HEK293 (cell line): ENCODE data around the gene FCN1.

Experiments used
- ATF2 ChIP-seq: fragments of 450-650 bp; formaldehyde crosslinking; IDR thresholded peaks from 2 replicates; pipeline ENCODE4 v1.5.1; 2016; ENCODE audit warnings: missing biosample characterization, missing genetic modification characterization, low read depth
- ELK4 ChIP-seq: IDR thresholded peaks from 2 replicates; pipeline ENCODE4 v1.6.1; 2011; ENCODE audit warnings: mild to moderate bottlenecking, low read depth, low read length, borderline replicate concordance
- MEIS1 ChIP-seq: sonication (generic); formaldehyde crosslinking; IDR thresholded peaks from 2 replicates; pipeline ENCODE4 v1.8.1; 2022; ENCODE audit warnings: missing genetic modification reagents, mild to moderate bottlenecking, borderline replicate concordance
- OSR2 ChIP-seq: fragments of 450-650 bp; formaldehyde crosslinking; IDR thresholded peaks from 2 replicates; pipeline ENCODE4 v1.5.1; 2016; ENCODE audit warnings: missing biosample characterization, missing genetic modification characterization
- RBAK ChIP-seq: fragments of 450-650 bp; formaldehyde crosslinking; IDR thresholded peaks from 2 replicates; pipeline ENCODE4 v1.5.1; 2016; ENCODE audit warnings: missing biosample characterization, missing genetic modification characterization
- SP2 ChIP-seq: fragments of 450-650 bp; formaldehyde crosslinking; IDR thresholded peaks from 2 replicates; pipeline ENCODE4 v1.5.1; 2016; ENCODE audit warnings: missing biosample characterization, missing genetic modification characterization
- YY2 ChIP-seq: fragments of 450-650 bp; formaldehyde crosslinking; IDR thresholded peaks from 2 replicates; pipeline ENCODE4 v1.5.1; 2016; ENCODE audit warnings: missing biosample characterization, missing genetic modification characterization
- ZBTB11 ChIP-seq: fragments of 450-650 bp; formaldehyde crosslinking; conservative IDR thresholded peaks from 2 replicates; pipeline ENCODE4 v1.5.1; 2016; ENCODE audit warnings: low read depth, missing biosample characterization, missing genetic modification characterization
- ZBTB48 ChIP-seq: fragments of 450-650 bp; formaldehyde crosslinking; IDR thresholded peaks from 2 replicates; pipeline ENCODE4 v1.5.1; 2016; ENCODE audit warnings: missing biosample characterization, missing genetic modification characterization
- ZFP37 ChIP-seq: fragments of 450-650 bp; formaldehyde crosslinking; IDR thresholded peaks from 2 replicates; pipeline ENCODE4 v1.5.1; 2016; ENCODE audit warnings: missing biosample characterization, missing genetic modification characterization
- ZNF10 ChIP-seq: fragments of 450-650 bp; formaldehyde crosslinking; IDR thresholded peaks from 2 replicates; pipeline ENCODE4 v1.5.1; 2017; ENCODE audit warnings: missing biosample characterization, missing genetic modification characterization
- ZNF202 ChIP-seq: fragments of 450-650 bp; formaldehyde crosslinking; IDR thresholded peaks from 2 replicates; pipeline ENCODE4 v1.5.1; 2016; ENCODE audit warnings: missing biosample characterization, missing genetic modification characterization, borderline replicate concordance
- ZNF239 ChIP-seq: fragments of 450-650 bp; formaldehyde crosslinking; IDR thresholded peaks from 2 replicates; pipeline ENCODE4 v1.5.1; 2016; ENCODE audit warnings: missing biosample characterization, missing genetic modification characterization
- ZNF266 ChIP-seq: fragments of 450-650 bp; formaldehyde crosslinking; IDR thresholded peaks from 2 replicates; pipeline ENCODE4 v1.5.1; 2016; ENCODE audit warnings: missing biosample characterization, missing genetic modification characterization, low read depth
- ZNF274 ChIP-seq, 2 experiments: fragments of 200-500 bp in 1 of 2; fragments of 450-650 bp in 1 of 2; sonication (Bioruptor generic) in 1 of 2; formaldehyde crosslinking in 1 of 2; IDR thresholded peaks; 2 replicates each; pipeline versions ENCODE4 v1.5.1 to v1.6.1; 2014 to 2016; ENCODE audit warnings: borderline replicate concordance in 1 of 2, inconsistent platforms in 1 of 2, low read length in 1 of 2, missing biosample characterization in 1 of 2, missing genetic modification characterization in 1 of 2
- ZNF341 ChIP-seq: fragments of 450-650 bp; formaldehyde crosslinking; IDR thresholded peaks from 2 replicates; pipeline ENCODE4; 2016; ENCODE audit warnings: low read depth, missing biosample characterization, missing genetic modification characterization
- ZNF394 ChIP-seq: fragments of 450-650 bp; formaldehyde crosslinking; IDR thresholded peaks from 2 replicates; pipeline ENCODE4 v1.5.1; 2016; ENCODE audit warnings: missing biosample characterization, missing genetic modification characterization, mild to moderate bottlenecking, moderate library complexity, borderline replicate concordance
- ZNF510 ChIP-seq: fragments of 450-650 bp; formaldehyde crosslinking; IDR thresholded peaks from 2 replicates; pipeline ENCODE4 v1.5.1; 2018; ENCODE audit warnings: mild to moderate bottlenecking, missing genetic modification characterization, missing biosample characterization; ENCODE audit not compliant: insufficient replicate concordance
- ZNF518A ChIP-seq: fragments of 450-650 bp; formaldehyde crosslinking; conservative IDR thresholded peaks from 2 replicates; pipeline ENCODE4 v1.5.1; 2016; ENCODE audit warnings: low read depth, missing biosample characterization, missing genetic modification characterization
- ZNF585B ChIP-seq: fragments of 450-650 bp; formaldehyde crosslinking; IDR thresholded peaks from 2 replicates; pipeline ENCODE4 v1.5.1; 2016; ENCODE audit warnings: missing biosample characterization, missing genetic modification characterization
- ZNF629 ChIP-seq: fragments of 450-650 bp; formaldehyde crosslinking; IDR thresholded peaks from 2 replicates; pipeline ENCODE4 v1.5.1; 2017; ENCODE audit warnings: missing biosample characterization, missing genetic modification characterization
- ZNF692 ChIP-seq: fragments of 450-650 bp; formaldehyde crosslinking; IDR thresholded peaks from 2 replicates; pipeline ENCODE4 v1.5.1; 2016; ENCODE audit warnings: missing biosample characterization, missing genetic modification characterization
- ZNF701 ChIP-seq: fragments of 450-650 bp; formaldehyde crosslinking; IDR thresholded peaks from 2 replicates; pipeline ENCODE4 v1.5.1; 2016; ENCODE audit warnings: missing biosample characterization, missing genetic modification characterization
- ZNF768 ChIP-seq: fragments of 450-650 bp; formaldehyde crosslinking; IDR thresholded peaks from 2 replicates; pipeline ENCODE4 v1.5.1; 2018; ENCODE audit warnings: missing biosample characterization, mild to moderate bottlenecking, missing genetic modification characterization

FCN1 gene

GRCh38 chr9:134895908-134896833 lies 21.5 kb downstream of the FCN1 start (continued):
- 0 out of 2 replicates have a peak, but pooled peaks have one; percentile 46 for TF ChIP-seq ZFP37
- no peak for TF ChIP-seq ZNF202
- 0 out of 2 replicates have a peak, but pooled peaks have one; percentile 25 for TF ChIP-seq ZNF518A
- peak; percentile 56; the same call in 1 of the 2 replicates for TF ChIP-seq YY2
- TF ChIP-seq SP2 (tag by site-specific recombination), result peak; percentile 12; the same call in 1 of the 2 replicates
- peak; percentile 90 for TF ChIP-seq ZNF692
- no peak for TF ChIP-seq ZNF274 (IDR thresholded peaks at IDR 0.05; ENCODE audit: low read length)
- TF ChIP-seq ZNF274 (tag by site-specific recombination; IDR thresholded peaks at IDR 0.05; ENCODE audit: borderline replicate concordance), result no peak
- TF ChIP-seq ZBTB11 (tag by site-specific recombination), result no peak
- TF ChIP-seq ZNF701 (tag by site-specific recombination), result no peak
- TF ChIP-seq ZNF266 (tag by site-specific recombination), result no peak
- no peak for TF ChIP-seq ATF2 (tag by site-specific recombination)
- TF ChIP-seq ZNF585B (tag by site-specific recombination), result no peak
- TF ChIP-seq MEIS1 (CRISPR knock-in tag), result no peak
- no peak for TF ChIP-seq ZNF341
- no peak for TF ChIP-seq ZNF239 (tag by site-specific recombination)
- TF ChIP-seq ZNF394 (tag by site-specific recombination), result peak; percentile 89
- TF ChIP-seq ELK4, result no peak
- TF ChIP-seq ZBTB48 (tag by site-specific recombination), result peak; percentile 56; the same call in 1 of the 2 replicates
- no peak for TF ChIP-seq ZNF768 (tag by site-specific recombination)
- peak; percentile 87 for TF ChIP-seq OSR2 (tag by site-specific recombination)
- TF ChIP-seq ZNF10, result peak; percentile 35; the same call in 1 of the 2 replicates
- no peak for TF ChIP-seq RBAK (tag by site-specific recombination)
- TF ChIP-seq ZNF629 (tag by site-specific recombination), result peak; percentile 83
- no peak for TF ChIP-seq ZNF510
